H1 (cell line): ENCODE data around the gene FAM25A. TPM values are rescaled to one million over a fixed set of nuclear protein-coding genes. Genes with fewer than 3 reads are reported as not detected.

Experiments used
- CREB1 ChIP-seq: IDR thresholded peaks from 2 replicates; pipeline ENCODE4 v1.6.1; 2012; ENCODE audit warnings: inconsistent platforms
- SUZ12 ChIP-seq: fragments of 200-600 bp; sonication (generic); IDR thresholded peaks from 2 replicates; pipeline ENCODE4 v1.6.1; 2012; ENCODE audit warnings: mild to moderate bottlenecking, inconsistent platforms, low read length, moderate library complexity, mixed read lengths
- TBP ChIP-seq: IDR thresholded peaks from 2 replicates; pipeline ENCODE4 v1.6.1; 2011; ENCODE audit warnings: low read depth, low read length, improper control_type of control experiment
- polyA plus RNA-seq, 7 experiments: library from polyadenylated mRNA; depleted of rRNA in 3 of 7; stranded (reverse) in 5 of 7; unstranded in 2 of 7; fragments of >200 nt in 5 of 7; fragments of 200-250 nt in 2 of 7; gene quantifications; 1 replicate in 5 of 7; 2 replicates in 1 of 7; 4 replicates in 1 of 7; pipeline versions ENCODE4 v1.2.1 to v1.2.3, GENCODE V29; 2011 to 2013; ENCODE audit warnings: missing spikeins in 2 of 7, mixed read lengths in 2 of 7
- total RNA-seq: library from RNA; stranded (reverse); fragmentation: NEBNext Ultra II Directional; extraction: Animal tissue kit (Norgen Biotek cat#: 25700); gene quantifications from 2 replicates; pipeline ENCODE4 v1.2.1, GENCODE V29; 2021

FAM25A gene
- total and polyA plus RNA-seq, 2 of the 8 experiments (the other 6 are each of a cell fraction or from before 2014, with no cell fraction given): not detected

DNA sequence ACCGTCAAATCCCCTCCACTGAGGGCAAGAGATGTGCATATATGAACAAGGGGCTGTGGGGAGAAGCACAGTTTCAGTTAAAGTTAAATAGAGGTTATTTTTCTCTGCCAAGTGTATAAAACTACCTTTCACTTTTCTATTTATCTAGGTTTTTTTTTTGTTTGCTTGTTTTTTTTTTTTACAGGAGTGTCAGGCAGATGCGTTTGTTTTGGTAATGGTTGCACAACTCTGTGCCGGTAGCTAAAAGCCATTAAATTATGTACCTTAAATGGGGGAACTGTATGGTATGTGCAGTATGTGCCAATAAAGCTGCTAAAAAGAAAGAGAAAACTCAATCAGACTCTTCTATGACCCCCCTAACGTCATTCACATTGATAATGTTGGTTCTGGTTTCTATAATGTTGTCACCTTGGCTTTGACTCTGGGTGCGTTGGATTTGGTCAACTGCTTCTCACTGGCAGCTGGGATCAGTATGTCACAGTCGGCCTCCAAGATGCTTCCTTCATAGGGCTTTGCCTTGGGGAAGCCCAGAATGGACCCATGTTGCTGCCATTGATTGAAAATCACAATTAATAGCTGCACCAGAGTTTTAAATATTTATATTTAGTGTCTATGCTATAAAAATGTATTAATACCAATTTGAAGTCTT is 40.3 kb downstream of the FAM25A start (continued):
- TF ChIP-seq TBP: no peak
- TF ChIP-seq SUZ12: no peak
- TF ChIP-seq CREB1: no peak
